HG03139 (cell line): ENCODE measurements around the gene UBN2.

Experiments
- ATAC-seq: cut with Tn5 transposase; IDR thresholded peaks from one replicate; pipeline ENCODE4 v1.9.1; 2021; ENCODE audit not compliant: unreplicated experiment

The UBN2 gene

GRCh38 chr7:139341776-139342226 is 110.8 kb downstream of the UBN2 start:
- ATAC-seq = no peak

GRCh38 chr7:139345042-139345441 is 114.0 kb downstream of the UBN2 start:
- ATAC-seq = no peak

GRCh38 chr7:139351027-139351426 is 120.0 kb downstream of the UBN2 start:
- no peak for ATAC-seq

GRCh38 chr7:139354729-139355128 is 123.7 kb downstream of the UBN2 start:
- ATAC-seq = no peak

GRCh38 chr7:139355320-139355719 is 124.3 kb downstream of the UBN2 start:
- ATAC-seq = no peak
